ENCODE results near the gene PLCD3. TPM values are rescaled to one million over a fixed set of nuclear protein-coding genes. Genes with fewer than 3 reads are reported as not detected.

The PLCD3 gene
- total RNA-seq, 1 experiment from 2014 or later, result 130 TPM

- no peak for DNase-seq (ENCODE audit: low spot score)
Observed at GRCh38 chr17:45117848-45118646, 14.3 kb downstream of the PLCD3 start.

GRCh38 chr17:45117334-45117733, 15.0 kb downstream of the PLCD3 start:
- DNase-seq (ENCODE audit: low spot score), result no peak

- DNase-seq (ENCODE audit: low spot score), result no peak
Observed at GRCh38 chr17:45116434-45117016, 15.8 kb downstream of the PLCD3 start.

- no peak for DNase-seq (ENCODE audit: low spot score)
Observed at GRCh38 chr17:45115871-45116270, 16.4 kb downstream of the PLCD3 start.

- no peak for DNase-seq (ENCODE audit: low spot score)
Observed at GRCh38 chr17:45115015-45115625, 17.2 kb downstream of the PLCD3 start.

- DNase-seq (ENCODE audit: low spot score), result no peak
Observed at GRCh38 chr17:45114117-45114932, 18.0 kb downstream of the PLCD3 start.

- DNase-seq (ENCODE audit: low spot score), result no peak
Observed at GRCh38 chr17:45113424-45113754, 18.9 kb downstream of the PLCD3 start.

- DNase-seq (ENCODE audit: low spot score), result no peak
Observed at GRCh38 chr17:45112559-45113423, 19.5 kb downstream of the PLCD3 start.

GRCh38 chr17:45111850-45112249, 20.5 kb downstream of the PLCD3 start:
- DNase-seq (ENCODE audit: low spot score), result no peak

GRCh38 chr17:45110676-45111611, 21.4 kb downstream of the PLCD3 start:
- DNase-seq (ENCODE audit: low spot score), result no peak

GRCh38 chr17:45108595-45109521, 23.5 kb downstream of the PLCD3 start:
- no peak for DNase-seq (ENCODE audit: low spot score)

GRCh38 chr17:45108051-45108450, 24.3 kb downstream of the PLCD3 start:
- no peak for DNase-seq (ENCODE audit: low spot score)

- DNase-seq (ENCODE audit: low spot score), result no peak
Observed at GRCh38 chr17:45107293-45108010, 24.9 kb downstream of the PLCD3 start.

GRCh38 chr17:45106582-45106981, 25.7 kb downstream of the PLCD3 start:
- no peak for DNase-seq (ENCODE audit: low spot score)

- DNase-seq (ENCODE audit: low spot score), result no peak
Observed at GRCh38 chr17:45106096-45106495, 26.2 kb downstream of the PLCD3 start.

GRCh38 chr17:45104907-45105624, 27.2 kb downstream of the PLCD3 start:
- no peak for DNase-seq (ENCODE audit: low spot score)

GRCh38 chr17:45104497-45104896, 27.8 kb downstream of the PLCD3 start:
- DNase-seq (ENCODE audit: low spot score), result no peak

GRCh38 chr17:45104029-45104428, 28.3 kb downstream of the PLCD3 start:
- no peak for DNase-seq (ENCODE audit: low spot score)
